PFSK-1 (cell line): ENCODE results near the gene PLIN4.

Source experiments
- FOXP2 ChIP-seq: optimal IDR thresholded peaks from 2 replicates; pipeline ENCODE3; 2011; ENCODE audit warnings: borderline replicate concordance, control low read depth, inconsistent platforms; ENCODE audit not compliant: insufficient read depth; ENCODE audit errors: extremely low read length, extremely low read depth
- POLR2AphosphoS5 ChIP-seq: IDR thresholded peaks from 2 replicates; pipeline ENCODE4 v1.6.1; 2012; ENCODE audit warnings: low read depth, mild to moderate bottlenecking, control low read depth, low read length, moderate library complexity
- SIN3A ChIP-seq: IDR thresholded peaks from 2 replicates; pipeline ENCODE4 v1.6.1; 2012; ENCODE audit warnings: mild to moderate bottlenecking, low read length, moderate library complexity, borderline replicate concordance; ENCODE audit not compliant: insufficient read depth
- TAF1 ChIP-seq: IDR thresholded peaks from 2 replicates; pipeline ENCODE4 v1.6.1; 2012; ENCODE audit warnings: low read length, control low read depth, borderline replicate concordance; ENCODE audit not compliant: insufficient read depth
- TF ChIP-seq, protein P1 (sequence below), 2 experiments: IDR thresholded peaks; 2 replicates each; pipeline versions ENCODE4 v1.6.1 to v1.8.0; 2011 to 2012; ENCODE audit warnings: low read depth in 2 of 2, low read length in 2 of 2, control low read depth in 1 of 2, inconsistent platforms in 1 of 2, mild to moderate bottlenecking in 1 of 2, moderate library complexity in 1 of 2; ENCODE audit not compliant: insufficient read depth in 1 of 2

The PLIN4 gene

DNA sequence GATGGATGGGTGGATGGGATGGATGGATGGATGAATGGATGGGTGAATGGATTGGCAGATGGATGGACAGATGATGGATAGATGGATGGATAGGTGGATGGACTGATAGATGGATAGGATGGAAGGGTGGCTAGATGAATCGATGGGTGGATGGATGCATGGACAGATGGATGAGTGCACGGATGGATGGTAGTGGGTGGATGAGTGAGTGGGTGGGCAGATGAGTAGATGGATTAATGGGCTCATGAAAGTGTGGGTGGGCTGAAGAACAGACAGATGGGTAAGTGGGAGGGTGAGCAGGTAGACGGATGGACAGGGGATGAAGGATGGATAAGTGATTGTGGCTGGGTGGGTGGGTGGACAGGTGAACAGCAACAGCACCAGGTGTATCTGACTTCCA, 35.5 kb upstream of the PLIN4 start:
- no peak for TF ChIP-seq POLR2AphosphoS5
- TF ChIP-seq, protein P1, sequence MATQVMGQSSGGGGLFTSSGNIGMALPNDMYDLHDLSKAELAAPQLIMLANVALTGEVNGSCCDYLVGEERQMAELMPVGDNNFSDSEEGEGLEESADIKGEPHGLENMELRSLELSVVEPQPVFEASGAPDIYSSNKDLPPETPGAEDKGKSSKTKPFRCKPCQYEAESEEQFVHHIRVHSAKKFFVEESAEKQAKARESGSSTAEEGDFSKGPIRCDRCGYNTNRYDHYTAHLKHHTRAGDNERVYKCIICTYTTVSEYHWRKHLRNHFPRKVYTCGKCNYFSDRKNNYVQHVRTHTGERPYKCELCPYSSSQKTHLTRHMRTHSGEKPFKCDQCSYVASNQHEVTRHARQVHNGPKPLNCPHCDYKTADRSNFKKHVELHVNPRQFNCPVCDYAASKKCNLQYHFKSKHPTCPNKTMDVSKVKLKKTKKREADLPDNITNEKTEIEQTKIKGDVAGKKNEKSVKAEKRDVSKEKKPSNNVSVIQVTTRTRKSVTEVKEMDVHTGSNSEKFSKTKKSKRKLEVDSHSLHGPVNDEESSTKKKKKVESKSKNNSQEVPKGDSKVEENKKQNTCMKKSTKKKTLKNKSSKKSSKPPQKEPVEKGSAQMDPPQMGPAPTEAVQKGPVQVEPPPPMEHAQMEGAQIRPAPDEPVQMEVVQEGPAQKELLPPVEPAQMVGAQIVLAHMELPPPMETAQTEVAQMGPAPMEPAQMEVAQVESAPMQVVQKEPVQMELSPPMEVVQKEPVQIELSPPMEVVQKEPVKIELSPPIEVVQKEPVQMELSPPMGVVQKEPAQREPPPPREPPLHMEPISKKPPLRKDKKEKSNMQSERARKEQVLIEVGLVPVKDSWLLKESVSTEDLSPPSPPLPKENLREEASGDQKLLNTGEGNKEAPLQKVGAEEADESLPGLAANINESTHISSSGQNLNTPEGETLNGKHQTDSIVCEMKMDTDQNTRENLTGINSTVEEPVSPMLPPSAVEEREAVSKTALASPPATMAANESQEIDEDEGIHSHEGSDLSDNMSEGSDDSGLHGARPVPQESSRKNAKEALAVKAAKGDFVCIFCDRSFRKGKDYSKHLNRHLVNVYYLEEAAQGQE (IDR thresholded peaks at IDR 0.05; ENCODE audit: insufficient read depth in 1 of 2, low read depth in 2 of 2, low read length in 2 of 2) = no peak
- TF ChIP-seq FOXP2 = no peak
- TF ChIP-seq TAF1 = no peak
- TF ChIP-seq SIN3A = no peak

DNA sequence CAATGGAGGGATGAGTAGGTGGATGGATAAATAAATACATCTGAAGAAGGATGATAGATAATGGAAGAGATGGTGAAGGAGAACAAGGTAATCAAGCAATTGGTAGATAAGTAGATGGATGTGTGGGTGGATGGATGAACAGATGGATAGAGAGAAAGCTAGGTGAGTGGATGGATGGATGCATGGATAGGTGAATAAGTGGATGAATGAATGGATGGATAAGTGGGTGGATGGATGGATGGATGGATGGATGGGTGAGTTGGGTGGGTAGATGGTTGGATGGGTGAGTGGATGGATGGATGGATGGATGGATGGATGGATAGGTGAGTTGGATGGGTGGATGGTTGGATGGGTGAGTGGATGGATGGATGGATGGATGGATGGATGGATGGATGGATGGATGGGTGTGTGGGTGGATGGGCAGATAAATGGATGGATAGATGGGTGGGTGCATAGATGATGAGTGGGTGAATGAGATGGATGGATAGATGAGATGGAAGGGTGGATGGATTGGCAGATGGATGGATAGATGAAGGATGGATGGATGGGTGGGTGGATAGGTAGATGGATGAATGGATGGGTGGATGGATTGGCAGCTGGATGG, 34.9 kb upstream of the PLIN4 start:
- TF ChIP-seq SIN3A = no peak
- TF ChIP-seq POLR2AphosphoS5 = no peak
- no peak for TF ChIP-seq TAF1
- TF ChIP-seq, protein P1 (IDR thresholded peaks at IDR 0.05; ENCODE audit: insufficient read depth in 1 of 2, low read depth in 2 of 2, low read length in 2 of 2) = no peak
- TF ChIP-seq FOXP2 = no peak

DNA sequence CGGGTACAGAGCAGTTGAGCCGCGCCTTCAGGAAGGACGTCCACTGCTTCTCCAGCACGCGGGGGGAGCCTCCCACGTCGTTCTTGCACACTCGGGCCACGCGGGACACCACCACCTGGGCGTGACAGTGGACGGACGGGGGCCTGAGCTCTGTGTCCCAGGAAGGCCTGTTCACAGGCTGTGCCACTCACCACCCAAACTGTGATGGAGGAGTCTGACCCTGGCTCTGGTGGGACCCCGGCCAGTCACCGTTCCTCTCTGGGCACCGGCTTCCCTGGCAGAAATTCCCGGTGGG, 34.2 kb upstream of the PLIN4 start:
- TF ChIP-seq, protein P1 (IDR thresholded peaks at IDR 0.05; ENCODE audit: insufficient read depth in 1 of 2, low read depth in 2 of 2, low read length in 2 of 2) = no peak
- TF ChIP-seq SIN3A (no peak), TAF1 (no peak), FOXP2 (no peak), POLR2AphosphoS5 (no peak)

DNA sequence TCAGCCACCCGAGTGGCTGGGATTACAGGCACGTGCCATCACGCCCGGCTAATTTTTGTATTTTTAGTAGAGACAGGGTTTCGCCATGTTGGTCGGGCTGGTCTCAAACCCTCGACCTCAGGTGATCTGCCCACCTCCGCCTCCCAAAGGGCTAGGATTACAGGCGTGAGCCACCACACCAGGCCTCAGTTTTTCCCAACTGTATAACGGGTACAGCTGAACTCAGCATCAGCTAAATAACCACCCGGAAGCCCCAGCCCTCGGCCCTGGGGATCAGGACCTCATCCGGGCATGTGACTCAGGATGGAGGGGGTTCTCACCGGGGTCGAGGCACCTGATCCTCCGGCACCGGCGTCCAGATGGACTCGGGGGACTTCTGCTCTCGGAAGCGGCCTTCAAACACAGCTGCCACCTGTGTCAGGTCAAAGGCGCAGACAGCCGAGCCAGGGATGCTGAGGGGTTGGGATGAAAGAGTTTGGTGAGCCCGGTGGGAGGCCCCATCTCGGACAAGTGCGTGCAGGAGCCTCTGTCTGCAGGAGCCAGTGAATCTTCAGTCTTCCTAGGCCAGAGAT, 32.3 kb upstream of the PLIN4 start:
- TF ChIP-seq, protein P1 (IDR thresholded peaks at IDR 0.05; ENCODE audit: insufficient read depth in 1 of 2, low read depth in 2 of 2, low read length in 2 of 2) = no peak
- TF ChIP-seq SIN3A = no peak
- TF ChIP-seq TAF1 = no peak
- TF ChIP-seq POLR2AphosphoS5 = no peak
- TF ChIP-seq FOXP2 = no peak

DNA sequence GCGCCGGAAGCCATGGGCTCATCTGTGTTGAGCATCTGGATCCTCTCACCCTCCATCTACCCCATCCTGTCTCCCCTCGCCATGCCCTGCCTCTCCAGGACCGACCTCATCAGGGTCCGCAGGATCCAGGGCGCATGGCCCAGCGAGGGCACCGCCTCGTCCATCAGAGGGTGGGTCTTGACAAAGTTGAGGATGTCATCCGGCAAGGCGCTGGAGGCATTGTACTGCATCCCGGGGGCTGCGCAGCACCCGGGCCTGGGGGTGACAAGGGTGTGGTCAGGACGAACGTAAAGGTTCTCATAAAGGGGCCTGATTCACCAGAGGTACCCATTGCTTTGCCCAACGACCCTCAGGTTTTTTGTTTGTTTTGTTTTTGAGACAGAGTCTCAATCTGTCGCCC, 31.7 kb upstream of the PLIN4 start:
- TF ChIP-seq POLR2AphosphoS5 (no peak), TAF1 (no peak)
- TF ChIP-seq, protein P1 (IDR thresholded peaks at IDR 0.05; ENCODE audit: insufficient read depth in 1 of 2, low read depth in 2 of 2, low read length in 2 of 2) = no peak
